Mesothelial cell of epicardium (in vitro differentiated cells): ENCODE data around the gene CTSZ. TPM values are rescaled to one million over a fixed set of nuclear protein-coding genes. Genes with fewer than 3 reads are reported as not detected.

Source experiments
- DNase-seq, 2 experiments: peaks; one replicate each; pipeline ENCODE4 v3.0.0; 2021; ENCODE audit warnings: low spot score in 2 of 2; ENCODE audit not compliant: unreplicated experiment in 2 of 2
- H3K27ac Mint-ChIP-seq: 2 replicates; pipeline ENCODE4 v1.8.0; 2021; ENCODE audit warnings: mixed read lengths
- H3K27me3 Mint-ChIP-seq: 2 replicates; pipeline ENCODE4 v1.8.0; 2021; ENCODE audit warnings: low read depth, mixed read lengths
- H3K36me3 Mint-ChIP-seq: 2 replicates; pipeline ENCODE4 v1.8.0; 2021; ENCODE audit warnings: mixed read lengths
- H3K4me1 Mint-ChIP-seq: 2 replicates; pipeline ENCODE4 v1.8.0; 2021; ENCODE audit warnings: mixed read lengths
- H3K4me3 Mint-ChIP-seq: 2 replicates; pipeline ENCODE4 v1.8.0; 2021; ENCODE audit warnings: mild to moderate bottlenecking, moderate library complexity, mixed read lengths
- H3K9me3 Mint-ChIP-seq: 2 replicates; pipeline ENCODE4 v1.8.0; 2021; ENCODE audit warnings: mixed read lengths
- total RNA-seq: library from RNA; stranded (reverse); gene quantifications from 3 replicates; pipeline ENCODE4 v1.2.1, GENCODE V29; 2021
- TF ChIP-seq, protein P1 (sequence below): fragments of 200-600 bp; sonication (generic); IDR thresholded peaks from one replicate; pipeline ENCODE4 v1.5.0; 2021; ENCODE audit warnings: antibody characterized with exemption; ENCODE audit not compliant: unreplicated experiment

Gene CTSZ
- total RNA-seq, 1 donor from 2014 or later: 65.3 TPM

DNA sequence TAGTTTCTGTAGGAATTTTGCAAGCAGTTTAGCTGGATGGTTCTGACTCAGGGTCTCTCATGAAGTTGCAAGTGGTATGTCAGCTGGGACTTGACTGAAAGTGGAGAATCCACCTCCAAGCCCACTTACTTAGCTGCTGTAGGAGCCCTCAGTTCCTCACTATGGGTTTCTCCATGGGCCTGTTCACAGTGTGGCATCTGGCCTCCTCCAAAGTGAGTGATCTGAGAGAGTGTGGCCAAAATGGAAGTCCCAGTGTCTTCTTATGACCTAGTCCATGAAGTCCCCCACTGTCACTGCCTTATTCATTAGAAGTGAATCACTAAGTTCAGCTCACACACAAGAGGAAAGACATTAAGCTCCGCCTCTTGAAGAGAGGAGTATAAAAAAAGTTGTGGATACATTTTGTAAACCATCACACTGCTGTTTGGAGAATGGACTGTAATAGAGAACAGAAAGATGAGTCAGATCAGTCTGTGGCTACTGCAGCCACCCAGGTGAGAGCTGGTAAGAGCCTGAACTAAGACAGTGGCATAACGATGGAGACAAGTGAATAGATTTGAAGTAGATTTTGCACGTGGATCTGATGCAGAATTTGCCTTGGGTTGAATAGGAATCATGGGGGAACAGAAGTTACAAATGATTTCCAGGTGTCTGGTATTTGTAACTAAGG is 30.9 kb downstream of the CTSZ start:
- DNase-seq: no peak
- H3K4me1 Mint-ChIP-seq: no peaks in the 10 kb centered on the region
- peaks cover 32% of the 10 kb centered on the region for H3K9me3 Mint-ChIP-seq
- peaks cover 10% of the 10 kb centered on the region for H3K36me3 Mint-ChIP-seq
- no peaks in the 10 kb centered on the region for H3K27me3 Mint-ChIP-seq
- H3K27ac Mint-ChIP-seq: no peak overlapping the region
- TF ChIP-seq, protein P1, sequence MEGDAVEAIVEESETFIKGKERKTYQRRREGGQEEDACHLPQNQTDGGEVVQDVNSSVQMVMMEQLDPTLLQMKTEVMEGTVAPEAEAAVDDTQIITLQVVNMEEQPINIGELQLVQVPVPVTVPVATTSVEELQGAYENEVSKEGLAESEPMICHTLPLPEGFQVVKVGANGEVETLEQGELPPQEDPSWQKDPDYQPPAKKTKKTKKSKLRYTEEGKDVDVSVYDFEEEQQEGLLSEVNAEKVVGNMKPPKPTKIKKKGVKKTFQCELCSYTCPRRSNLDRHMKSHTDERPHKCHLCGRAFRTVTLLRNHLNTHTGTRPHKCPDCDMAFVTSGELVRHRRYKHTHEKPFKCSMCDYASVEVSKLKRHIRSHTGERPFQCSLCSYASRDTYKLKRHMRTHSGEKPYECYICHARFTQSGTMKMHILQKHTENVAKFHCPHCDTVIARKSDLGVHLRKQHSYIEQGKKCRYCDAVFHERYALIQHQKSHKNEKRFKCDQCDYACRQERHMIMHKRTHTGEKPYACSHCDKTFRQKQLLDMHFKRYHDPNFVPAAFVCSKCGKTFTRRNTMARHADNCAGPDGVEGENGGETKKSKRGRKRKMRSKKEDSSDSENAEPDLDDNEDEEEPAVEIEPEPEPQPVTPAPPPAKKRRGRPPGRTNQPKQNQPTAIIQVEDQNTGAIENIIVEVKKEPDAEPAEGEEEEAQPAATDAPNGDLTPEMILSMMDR: no peak
- H3K4me3 Mint-ChIP-seq: no peak overlapping the region

DNA sequence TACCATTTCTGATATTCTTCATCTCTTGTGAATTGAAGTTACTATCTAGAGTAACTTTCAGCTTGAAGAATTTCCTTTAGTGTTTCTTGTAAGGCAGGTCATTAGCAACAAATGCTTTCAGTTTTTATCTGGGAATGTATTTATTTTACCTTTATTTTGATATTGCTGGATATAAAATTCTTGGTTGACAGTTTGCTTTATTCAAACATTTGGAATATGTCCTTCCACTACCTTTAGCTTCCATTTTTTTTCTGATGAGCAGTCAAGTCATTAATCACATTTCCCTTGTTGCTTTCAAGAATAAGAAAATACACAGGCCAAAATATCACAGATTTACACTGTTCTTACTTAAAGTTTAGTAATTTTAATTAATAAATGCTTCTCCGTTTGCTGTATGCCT is 31.7 kb downstream of the CTSZ start:
- H3K9me3 Mint-ChIP-seq: peaks cover 33% of the 10 kb centered on the region
- no peak for DNase-seq
- TF ChIP-seq, protein P1: no peak
- no peak overlapping the region for H3K27ac Mint-ChIP-seq
- H3K4me3 Mint-ChIP-seq: no peak overlapping the region
- peaks cover 10% of the 10 kb centered on the region for H3K36me3 Mint-ChIP-seq
- no peaks in the 10 kb centered on the region for H3K4me1 Mint-ChIP-seq
- H3K27me3 Mint-ChIP-seq: no peaks in the 10 kb centered on the region

DNA sequence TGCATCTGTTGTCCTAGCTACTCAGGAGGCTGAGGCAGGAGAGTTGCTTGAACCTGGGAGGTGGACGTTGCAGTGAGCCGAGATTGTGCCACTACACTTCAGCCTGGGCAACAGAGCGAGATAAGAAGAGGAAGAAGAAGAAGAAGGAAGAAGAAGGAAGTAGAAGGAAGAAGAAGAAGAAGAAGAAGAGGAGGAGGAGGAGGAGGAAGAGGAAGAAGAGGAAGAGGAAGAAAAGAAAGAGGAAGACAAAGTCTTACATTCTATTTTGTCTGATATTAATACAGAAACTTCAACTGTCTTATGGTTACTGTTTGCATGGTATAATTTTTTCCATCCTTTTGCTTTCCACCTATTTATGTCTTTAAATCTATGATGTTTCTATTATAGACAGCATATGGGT is 33.2 kb downstream of the CTSZ start:
- H3K4me3 Mint-ChIP-seq: no peak overlapping the region
- no peak overlapping the region for H3K27ac Mint-ChIP-seq
- DNase-seq: no peak
- peaks cover 48% of the 10 kb centered on the region for H3K9me3 Mint-ChIP-seq
- H3K36me3 Mint-ChIP-seq: peaks cover 10% of the 10 kb centered on the region
- no peaks in the 10 kb centered on the region for H3K4me1 Mint-ChIP-seq
- no peaks in the 10 kb centered on the region for H3K27me3 Mint-ChIP-seq
- TF ChIP-seq, protein P1: no peak

DNA sequence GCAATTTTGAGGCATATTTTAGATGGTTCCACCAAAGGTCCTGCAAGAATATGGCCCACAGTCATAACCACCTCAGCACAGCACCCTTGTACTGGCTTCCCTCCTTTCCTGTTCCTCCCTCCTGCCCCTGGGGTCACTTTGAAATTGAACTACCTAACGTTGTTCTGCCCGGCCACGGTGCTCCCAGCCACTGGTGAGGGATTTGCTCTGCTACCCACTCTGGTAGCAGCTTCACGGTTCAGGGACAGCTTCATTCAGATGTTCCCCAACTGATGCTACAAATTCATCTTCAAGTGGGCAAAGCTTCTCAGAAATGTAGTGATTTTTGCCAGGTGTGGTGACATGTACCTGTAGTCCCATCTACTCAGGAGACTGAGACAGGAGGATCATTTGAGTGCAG is 33.9 kb downstream of the CTSZ start:
- Mint-ChIP-seq H3K9me3 (peaks cover 51% of the 10 kb centered on the region), H3K27ac (no peak overlapping the region), H3K4me3 (no peak overlapping the region), H3K4me1 (no peaks in the 10 kb centered on the region), H3K36me3 (peaks cover 10% of the 10 kb centered on the region), H3K27me3 (peaks cover 2% of the 10 kb centered on the region)
- TF ChIP-seq, protein P1: no peak
- DNase-seq: no peak

DNA sequence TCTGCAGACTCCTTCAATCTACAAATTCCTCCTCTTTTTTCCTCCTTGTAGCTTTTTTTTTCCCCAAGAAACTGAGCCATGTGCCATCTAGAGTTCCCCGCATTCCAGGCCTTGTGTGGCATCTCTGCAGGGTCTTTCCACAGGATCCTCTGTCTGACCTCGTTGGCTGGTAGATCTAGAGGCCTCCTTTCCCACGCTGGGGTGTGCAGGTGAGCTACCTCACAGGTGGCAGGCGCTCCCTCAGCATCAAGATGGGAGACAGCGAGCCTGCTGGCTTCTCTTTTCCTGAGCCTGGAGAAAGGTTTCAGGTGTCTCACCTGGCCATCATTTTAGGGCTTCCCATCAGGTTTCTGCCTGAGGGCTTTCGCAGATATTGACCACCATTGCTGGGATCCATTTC is 35.6 kb downstream of the CTSZ start:
- H3K4me3 Mint-ChIP-seq: no peak overlapping the region
- TF ChIP-seq, protein P1: no peak
- H3K9me3 Mint-ChIP-seq: peaks cover 42% of the 10 kb centered on the region

DNA sequence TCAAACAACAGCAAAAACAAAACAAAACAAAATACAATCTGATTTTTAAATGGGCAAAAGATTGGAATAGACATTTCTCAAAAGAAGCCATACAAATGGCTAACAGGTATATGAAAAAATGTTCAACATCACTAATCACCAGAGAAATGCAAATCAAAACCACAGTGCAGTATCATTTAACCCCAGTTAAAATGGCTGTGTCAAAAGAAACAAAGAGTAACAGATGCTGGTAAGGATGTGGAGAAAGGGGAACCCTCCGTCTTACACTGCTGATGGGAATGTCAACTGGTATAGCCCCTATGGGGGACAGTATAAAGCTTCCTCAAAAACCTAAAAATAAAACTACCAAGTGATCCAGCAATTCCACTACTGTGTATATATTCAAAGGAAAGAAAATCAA is 36.9 kb downstream of the CTSZ start:
- Mint-ChIP-seq H3K27me3 (peaks cover 4% of the 10 kb centered on the region), H3K27ac (no peak overlapping the region), H3K9me3 (peaks cover 30% of the 10 kb centered on the region), H3K4me1 (no peaks in the 10 kb centered on the region), H3K4me3 (no peak overlapping the region), H3K36me3 (peaks cover 1% of the 10 kb centered on the region)
- TF ChIP-seq, protein P1: no peak
- DNase-seq: no peak

More for the DNA sequence above, 35.6 kb downstream of the CTSZ start:
- no peak for DNase-seq
- Mint-ChIP-seq H3K27ac (no peak overlapping the region), H3K36me3 (peaks cover 7% of the 10 kb centered on the region), H3K4me1 (no peaks in the 10 kb centered on the region), H3K27me3 (peaks cover 2% of the 10 kb centered on the region)
